ENCODE measurements around the gene NCKAP5.
"Not testable (repeated sequence)": the region's sequence is repeated elsewhere in the genome, so short reads cannot be mapped to it uniquely, and the experiment has no call there.

The NCKAP5 gene

DNA sequence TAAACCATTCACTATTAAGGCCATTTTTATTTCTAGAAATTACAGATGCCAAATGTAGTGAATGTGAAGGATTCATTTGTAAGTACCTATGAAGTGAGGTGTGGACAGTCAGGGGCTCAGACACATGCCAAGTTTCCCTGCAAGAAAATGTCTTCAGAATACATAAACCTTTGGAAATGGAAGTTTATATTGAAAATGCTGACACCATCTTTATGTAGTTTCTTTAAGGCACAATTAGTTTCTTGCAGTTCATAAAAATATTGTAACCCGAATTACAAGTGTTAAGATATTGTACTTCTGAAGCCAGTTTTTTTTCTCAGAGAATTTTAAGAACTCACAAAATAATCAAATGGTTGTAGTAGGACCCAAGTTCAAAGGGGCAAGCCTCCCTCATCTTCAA lies 832.2 kb downstream of the NCKAP5 start:
- no peak for DNase-seq

DNA sequence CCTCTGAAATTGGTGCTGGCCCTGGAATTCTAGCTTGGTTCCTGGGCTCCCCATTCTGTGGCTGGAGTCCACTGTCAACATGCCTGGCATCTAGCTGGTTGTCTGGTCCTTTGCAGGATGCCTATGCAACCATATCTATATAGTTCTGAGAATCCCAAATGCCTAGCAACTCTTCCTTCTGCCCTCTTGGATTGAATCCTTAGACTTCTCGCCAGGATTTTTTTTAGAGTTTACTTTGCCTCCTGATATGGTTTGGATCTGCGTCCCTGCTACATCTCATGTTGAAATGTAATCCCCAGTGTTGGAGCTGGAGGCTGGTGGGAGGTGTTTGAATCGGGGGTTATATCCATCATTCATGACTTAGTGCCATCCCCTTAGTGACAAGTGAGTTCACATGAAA lies 833.3 kb downstream of the NCKAP5 start:
- DNase-seq: no peak

DNA sequence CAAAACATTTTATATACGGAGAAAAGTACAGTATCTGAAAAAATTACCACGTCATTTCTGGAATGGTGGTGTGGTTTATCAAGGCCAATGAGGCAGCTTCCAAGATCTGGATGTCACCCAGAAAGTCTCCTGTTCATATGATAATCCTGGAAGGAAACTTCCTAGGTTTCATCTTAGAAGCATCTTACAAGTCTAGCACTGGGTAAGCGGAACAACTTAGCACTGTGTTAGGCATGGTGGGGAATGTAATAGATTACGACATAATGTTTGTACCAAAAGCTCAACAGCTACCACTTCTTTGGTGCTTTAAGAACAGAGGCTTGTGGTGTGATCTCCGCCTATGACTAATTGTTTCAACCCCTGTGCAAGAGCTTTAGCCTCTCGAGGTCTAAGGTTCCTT lies 835.2 kb downstream of the NCKAP5 start:
- DNase-seq: no peak

DNA sequence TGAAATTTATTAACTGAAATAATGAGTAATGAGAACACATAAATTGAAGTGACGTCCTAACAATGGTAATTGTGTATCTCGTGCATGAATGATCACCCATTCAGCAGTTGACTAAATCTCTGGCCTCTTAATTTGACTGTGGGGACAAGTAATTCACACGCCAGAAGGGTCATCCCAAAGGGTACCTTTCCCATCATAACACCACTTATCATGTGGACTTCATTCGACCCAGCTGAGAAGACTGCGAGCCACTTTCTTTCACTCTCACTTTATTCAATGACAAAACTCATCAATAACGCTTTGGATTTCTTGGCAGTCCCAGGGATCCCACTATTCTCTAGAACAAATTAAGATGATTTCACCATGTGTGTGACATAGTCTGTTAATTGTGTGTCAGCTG lies 835.6 kb downstream of the NCKAP5 start:
- DNase-seq: no peak

DNA sequence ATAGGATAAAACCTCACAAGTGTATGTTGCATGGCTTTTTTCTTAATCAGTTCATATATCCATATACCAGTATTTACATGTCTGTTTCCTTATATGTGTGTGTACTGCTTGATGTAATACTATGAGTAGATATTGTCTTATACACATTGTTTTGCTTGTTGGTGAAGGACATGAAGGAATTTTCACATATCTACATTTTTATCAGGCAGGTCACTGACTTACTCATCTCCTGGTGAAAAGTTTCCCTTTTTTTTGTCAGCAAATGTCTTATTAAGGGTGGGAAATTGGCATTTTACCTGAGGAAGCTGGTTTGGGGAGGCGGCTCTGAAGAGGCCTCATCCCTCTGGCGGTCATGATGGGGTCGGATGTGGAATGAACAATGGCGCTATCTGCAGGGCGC lies 836.8 kb downstream of the NCKAP5 start:
- no peak for DNase-seq

DNA sequence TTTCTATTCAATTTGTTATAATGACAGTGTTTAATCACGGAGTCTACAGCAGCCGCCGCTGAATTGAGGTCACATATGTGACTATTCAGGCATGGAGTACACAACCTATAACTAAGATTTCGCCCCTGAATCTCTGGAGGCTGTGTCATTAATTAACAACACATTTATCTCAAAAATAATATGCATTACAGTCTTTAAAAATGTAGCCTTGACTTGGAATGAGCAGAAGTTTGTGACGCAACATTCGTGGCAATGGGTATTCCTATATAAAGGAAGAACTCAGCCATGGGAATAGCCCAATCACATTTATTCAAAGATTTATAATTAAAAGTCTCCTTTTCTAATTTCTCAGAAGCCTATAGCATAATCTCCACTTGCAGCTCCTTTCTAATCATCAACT lies 837.7 kb downstream of the NCKAP5 start:
- DNase-seq: no peak

DNA sequence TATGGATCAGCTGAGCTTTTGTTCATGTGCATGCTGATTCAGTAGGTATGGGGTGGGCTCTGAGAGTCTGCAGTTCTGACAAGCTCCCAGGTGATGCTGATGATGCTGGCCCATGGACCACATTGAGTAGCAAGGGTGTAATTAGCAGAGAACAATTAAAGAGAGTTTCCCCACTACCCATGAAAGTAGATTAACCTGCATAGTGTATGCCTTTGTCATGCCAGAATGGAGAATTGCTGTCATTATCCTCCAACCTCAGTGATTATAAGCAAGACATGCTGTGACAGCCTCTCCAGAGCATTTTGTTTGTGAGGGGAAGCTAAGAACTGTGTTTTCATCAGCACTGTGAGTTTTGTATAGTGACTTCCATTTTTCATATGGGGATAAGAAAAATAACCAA lies 838.7 kb downstream of the NCKAP5 start:
- DNase-seq: no peak

DNA sequence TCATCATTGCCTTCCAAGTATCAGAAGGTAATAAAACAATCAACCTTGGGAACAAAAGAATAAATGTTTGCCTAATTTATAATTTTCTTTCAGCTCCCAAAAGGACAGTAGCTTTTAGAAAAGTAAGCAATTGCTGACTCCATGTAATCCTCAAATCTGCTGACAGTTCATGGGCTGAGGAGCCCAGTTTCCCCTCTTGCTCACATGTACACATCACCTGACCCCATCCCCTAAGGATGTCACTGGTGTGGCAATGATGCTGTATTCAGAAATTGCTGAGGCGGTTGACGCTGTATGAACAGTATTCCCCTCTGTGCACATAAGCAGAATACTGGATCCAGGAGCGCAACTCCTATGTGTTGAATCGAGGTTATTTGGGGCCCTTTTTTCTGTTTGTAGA lies 842.1 kb downstream of the NCKAP5 start:
- no peak for DNase-seq

DNA sequence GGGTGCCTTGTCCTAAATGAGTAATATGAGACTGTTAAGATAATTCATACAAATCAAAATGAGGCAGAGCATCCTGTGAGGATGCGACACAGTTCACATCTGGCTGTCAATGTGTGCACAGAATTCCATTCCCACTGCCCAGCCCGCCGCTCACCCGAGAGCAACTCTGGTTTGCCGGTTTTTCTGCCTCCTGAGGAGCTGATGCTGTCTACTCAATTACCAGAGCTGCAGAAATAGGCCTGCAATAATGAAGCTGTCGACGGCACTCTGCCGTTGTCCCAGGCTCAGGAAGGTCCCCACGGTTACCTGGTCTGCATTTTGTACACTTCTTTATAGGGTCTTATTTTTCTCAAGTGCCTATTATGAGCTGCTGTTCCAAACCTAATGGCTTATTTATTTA lies 842.5 kb downstream of the NCKAP5 start:
- no peak for DNase-seq

DNA sequence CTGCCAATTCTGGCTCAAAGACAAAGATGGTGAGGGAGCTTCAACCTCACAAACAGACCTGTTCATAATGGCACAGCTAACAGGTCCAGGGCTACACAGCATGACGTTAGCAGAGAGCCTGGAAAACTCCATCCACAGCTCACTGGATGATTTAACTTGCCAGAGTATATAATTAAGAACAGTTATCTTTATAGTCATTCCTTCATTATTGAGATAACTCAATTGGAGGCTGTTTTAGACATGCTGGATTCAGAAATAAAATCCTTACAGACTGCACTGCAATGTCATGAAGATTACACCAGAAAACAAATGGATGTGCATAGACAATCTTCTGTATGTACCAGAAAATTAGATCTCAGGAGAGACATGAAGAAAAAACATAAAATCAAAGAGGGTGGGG lies 843.1 kb downstream of the NCKAP5 start:
- DNase-seq: no peak

DNA sequence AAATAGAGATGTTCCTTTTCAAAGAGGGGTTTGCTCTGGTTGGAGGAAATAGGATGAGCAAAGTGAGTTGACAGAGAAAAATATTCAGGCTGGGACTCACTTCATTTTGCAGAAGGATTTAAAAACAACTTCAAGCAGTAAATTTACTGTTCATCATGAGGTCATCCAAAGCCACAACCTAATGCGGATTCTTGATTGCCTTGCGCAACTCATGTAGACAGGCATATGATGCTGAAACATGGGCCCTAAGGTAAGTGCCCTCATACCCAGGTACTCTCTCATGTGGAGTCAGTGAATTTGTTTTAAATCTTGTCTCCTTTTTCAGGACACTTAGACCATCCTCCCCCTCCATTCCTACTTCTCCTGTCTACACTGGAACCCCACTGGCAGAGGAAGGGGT lies 846.3 kb downstream of the NCKAP5 start:
- no peak for DNase-seq

DNA sequence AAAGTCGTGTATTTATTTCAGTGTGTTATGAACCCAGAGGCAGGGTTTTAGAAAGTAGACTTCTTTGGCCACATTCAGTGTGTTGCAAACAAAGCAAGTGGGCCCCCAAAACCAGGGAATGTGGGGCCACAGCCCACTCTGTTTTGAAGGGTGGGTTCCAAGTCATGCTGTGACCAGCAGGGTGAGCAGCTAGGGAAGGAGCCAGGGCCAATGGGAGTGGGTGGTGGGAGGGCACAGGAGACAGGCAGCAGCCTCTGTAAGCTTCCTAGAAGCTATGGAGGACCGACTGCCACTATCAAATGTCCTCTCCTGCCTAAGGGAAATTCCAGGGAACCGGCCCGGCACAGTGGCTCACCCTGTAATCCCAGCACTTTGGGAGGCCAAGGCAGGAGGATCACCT lies 847.9 kb downstream of the NCKAP5 start:
- DNase-seq: no peak

DNA sequence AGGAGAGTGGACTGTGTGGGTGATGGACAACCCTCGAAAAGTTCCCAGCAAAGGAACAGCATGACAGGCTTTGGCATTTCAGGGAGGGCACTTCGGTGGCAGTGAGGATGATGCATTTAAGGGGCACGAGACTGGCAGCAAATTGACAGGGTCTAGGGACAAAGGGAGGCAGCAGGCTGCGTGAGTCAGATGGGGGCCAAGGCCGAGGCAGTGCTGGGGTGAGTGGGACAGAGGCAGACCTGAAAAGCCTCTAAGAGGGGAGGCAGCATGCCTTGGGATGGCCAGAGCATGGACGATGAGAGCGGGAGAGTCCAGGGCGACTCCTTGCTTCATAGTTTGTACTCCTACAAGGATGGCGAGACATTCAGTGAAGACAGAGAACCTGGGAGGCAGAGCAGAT lies 848.8 kb downstream of the NCKAP5 start:
- no peak for DNase-seq

DNA sequence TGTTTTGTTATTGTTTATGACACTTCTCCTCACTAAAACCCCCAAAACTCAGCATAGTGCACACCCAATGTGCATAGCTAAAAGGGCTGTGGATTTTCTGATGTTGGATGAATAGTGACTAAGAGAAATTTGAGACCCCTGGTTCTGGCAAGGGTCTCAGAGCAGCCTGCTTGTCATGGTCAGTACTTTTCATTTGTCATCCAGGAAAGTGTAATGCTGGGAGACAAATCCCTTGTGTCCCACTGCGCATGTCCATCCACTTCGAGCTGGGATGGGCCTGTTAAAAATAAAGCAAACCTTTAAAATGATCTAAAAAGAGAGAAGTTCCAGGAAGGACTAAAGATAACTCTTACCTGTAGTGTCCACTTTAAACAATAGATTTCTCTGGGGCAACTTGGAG lies 851.3 kb downstream of the NCKAP5 start:
- DNase-seq: no peak

DNA sequence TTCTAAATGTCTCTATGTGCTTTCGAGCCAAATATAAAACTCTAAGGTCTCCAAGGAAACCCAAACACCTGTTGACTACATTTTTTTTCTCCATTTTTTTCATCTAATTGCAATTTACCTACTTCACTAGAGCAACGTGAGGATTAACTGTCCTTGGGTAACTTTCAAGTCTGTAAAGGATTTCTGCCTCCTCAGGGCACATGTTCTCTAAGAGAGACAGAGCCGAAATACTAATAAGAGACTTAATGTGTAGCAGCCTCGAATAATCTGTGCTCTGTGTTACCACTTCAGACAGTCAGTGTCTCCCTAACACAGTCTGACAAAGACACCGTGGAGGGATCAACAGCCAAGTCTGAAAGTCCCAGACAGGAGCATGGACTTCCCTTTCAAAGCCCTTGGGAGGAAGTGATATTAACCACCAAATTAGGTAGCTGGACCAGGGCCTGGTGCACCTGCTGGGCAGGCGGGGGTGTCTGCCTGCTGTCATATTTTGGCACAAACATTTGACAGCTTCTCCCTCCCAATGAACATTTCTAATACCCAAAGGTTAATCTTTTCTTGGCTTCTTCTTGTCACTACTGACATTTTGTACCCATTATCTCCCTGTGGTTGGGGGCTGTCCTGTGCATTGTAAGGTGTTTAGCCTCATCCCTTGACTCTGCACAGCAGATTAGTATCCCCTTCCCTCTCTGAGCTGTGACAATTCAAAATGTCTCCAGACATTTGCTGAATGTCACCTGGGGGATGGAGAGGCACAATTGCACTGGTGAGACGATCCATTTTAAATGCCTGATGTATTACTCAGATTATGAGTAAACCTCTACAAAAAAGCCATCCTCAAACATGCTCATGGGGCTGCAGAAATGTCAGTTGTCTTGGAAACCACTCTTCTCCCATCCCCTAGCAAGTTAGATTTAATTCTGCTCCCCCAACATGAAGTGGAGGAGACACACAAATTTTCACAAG lies 852.6 kb downstream of the NCKAP5 start:
- no peak for DNase-seq

DNA sequence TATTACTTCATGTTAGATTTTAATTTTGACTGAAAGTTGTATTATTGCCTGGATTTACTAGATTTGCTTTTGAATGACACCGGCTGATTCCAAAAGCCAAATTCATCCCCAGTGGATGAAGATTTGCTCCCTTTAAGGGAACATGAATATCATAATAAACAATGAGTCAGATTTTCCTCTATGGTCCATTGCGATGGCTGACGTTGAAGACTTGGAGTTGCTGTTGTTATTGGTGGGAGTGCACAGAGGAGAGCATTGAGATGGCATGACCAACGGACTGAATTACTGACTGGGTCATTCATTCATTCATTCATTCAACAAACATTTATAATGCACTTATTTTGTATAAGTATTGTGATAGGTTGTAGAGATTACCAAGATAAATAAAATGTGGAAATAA lies 864.9 kb downstream of the NCKAP5 start:
- no peak for DNase-seq

DNA sequence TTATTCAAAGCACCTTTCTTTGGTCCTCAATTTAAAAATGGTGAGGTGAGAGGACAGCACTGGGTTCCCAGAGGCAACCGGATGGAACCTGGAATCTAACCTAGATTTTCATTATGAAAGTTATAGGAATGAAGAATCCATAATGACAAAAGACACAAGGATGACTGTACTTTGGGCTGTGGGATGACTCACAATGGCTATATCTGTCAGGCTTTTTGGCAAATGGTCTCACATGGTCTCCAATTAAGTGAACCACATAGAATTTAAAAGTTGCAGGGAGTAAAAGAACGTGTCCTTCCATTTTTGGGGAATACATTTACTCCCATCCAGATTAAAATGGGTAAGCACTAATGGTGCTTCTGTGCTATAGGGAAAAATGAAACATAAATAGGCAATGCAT lies 866.5 kb downstream of the NCKAP5 start:
- no peak for DNase-seq

DNA sequence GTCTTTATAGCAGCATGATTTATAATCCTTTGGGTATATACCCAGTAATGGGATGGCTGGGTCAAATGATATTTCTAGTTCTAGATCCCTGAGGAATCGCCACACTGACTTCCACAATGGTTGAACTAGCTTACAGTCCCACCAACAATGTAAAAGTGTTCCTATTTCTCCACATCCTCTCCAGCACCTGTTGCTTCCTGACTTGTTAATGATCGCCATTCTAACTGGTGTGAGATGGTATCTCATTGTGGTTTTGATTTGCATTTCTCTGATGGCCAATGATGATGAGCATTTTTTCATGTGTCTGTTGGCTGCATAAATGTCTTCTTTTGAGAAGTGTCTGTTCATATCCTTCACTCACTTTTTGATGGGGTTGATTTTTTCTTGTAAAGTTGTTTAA lies 868.5 kb downstream of the NCKAP5 start:
- DNase-seq: not testable (repeated sequence)

DNA sequence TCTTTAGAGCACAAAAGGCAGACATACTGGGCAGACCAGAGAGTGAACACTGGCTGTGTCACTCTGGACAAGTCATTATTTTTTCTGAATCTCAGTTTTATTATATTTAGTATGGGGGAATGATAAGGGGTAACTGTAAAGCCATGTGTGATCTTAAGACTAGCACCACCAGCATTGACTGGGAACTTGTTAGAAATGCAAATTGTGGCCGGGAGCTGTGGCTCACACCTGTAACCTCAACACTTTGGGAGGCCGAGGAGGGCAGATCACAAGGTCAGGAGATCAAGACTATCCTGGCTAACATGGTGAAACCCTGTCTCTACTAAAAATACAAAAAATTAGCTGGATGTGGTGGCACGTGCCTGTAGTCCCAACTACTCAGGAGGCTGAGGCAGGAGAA lies 869.9 kb downstream of the NCKAP5 start:
- DNase-seq: not testable (repeated sequence)

DNA sequence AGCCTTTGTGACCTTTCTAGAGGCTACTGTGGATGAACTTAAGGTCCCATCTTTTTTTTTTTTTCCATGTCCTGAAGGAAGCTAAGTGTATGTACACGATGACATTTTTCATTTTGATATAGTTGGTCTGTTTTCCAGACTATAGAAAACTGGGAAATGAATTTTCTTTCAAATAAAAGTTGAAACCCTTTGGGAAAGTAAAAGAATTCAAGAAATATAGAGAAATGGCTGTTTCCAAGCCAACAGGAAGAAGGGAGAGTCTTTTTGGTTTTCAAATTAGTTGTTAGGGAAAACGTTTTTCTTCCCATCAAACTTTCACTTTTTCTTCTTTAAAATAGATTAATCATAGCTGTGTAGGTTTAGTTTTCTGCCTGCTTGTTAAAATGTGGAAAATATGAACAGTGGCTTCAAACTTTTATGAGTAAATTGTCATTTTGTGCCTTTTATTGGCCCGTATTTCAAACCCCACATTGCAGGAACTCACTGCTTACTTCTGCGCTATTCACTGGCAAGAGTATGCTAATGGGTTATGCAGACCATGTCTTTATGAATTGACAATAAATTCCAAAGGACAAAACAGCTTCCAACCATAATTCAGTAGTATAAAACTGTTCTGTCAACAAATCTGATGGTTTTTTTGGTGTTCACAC lies 870.6 kb downstream of the NCKAP5 start:
- no peak for DNase-seq

DNA sequence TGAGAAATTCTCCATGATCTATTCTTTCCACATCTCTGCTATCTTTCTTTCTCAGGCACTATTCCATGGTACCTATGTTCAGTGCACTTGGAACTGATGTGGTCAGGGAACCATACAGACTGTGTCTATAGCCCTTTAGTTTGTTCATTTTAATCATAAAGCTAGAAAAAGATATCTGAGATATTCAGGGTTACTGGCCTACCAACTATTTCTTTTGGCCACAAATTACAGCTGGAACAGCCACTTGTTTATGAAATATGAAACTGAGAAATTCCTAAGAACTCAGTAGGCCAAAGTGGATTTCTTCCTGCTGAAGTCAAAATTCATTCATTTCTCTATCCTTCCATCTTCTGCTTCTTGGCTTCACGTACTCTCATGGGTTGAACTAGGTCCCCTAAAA lies 875.4 kb downstream of the NCKAP5 start:
- DNase-seq: no peak

DNA sequence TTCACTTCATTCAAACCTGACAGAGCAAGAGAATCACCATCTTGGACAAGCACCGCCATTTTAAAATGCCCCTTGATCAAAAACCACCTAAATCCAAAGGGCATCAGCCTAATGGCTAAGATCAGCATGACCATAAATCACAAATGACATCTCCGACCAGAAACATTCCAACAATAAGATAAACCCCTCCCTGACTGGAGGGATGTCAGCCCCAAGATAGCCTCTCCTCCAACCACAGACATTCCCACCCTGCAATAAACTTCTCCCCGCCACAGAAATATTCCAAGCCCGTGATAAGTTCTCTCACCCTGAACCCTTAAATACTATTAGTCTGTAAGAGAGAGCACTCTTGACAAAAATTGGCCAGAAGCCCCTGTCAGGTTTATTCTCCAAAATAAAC lies 876.7 kb downstream of the NCKAP5 start:
- DNase-seq: no peak

DNA sequence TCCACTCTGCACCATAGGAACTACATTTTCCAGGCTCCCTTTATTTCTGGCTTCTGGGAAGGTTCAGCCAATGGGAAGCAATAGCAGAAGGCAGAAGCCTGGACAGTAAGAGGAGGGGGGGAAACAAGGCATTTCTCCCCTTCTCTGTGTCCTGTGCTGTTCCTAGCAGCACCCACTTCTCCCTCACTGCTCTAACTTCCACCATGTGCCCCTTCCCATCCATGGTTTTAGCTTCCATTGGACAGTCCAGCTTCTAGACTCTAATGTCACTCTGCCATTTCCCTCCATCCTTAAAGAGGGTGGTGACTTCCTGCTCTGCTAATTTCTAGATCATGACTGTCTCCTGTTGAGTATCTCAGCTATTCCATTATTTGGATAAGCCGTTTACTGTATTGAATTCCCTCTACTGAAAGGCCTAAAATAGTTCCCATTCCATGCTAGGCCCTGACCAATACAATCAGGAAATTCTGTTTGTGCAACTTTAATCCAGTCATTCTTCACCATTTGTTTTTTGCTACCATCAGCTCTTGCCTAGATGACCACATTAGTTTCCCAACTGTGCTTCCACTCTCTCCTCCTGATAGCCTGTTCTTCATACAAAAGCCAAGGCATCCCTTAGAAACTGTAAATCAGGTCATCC lies 877.5 kb downstream of the NCKAP5 start:
- DNase-seq: no peak

DNA sequence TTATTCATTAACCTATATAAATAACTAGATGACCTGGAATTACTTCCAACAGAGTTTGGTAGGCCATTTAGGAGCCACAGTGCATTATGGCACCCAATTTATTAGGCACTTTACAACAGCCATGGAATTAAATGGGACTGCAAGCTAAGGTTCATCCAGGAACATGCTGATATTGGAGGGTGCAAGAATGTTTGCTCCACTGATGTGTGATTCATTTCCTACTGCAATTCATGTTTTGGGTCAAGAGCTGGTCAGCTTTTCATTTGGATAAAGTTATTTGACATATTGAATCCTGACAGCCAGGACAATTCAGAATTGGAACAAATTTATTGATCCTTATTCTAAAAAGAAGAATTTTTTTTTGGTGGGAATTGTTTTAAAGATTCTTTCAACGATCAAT lies 886.5 kb downstream of the NCKAP5 start:
- DNase-seq: no peak
